ENCODE measurements around the gene PRR18. TPM values are rescaled to one million over a fixed set of nuclear protein-coding genes. Genes with fewer than 3 reads are reported as not detected.

Gene PRR18
- total and polyA plus RNA-seq, 11 donors: 0.07 to 0.12 (median 0.10) TPM; not detected in 5

DNA sequence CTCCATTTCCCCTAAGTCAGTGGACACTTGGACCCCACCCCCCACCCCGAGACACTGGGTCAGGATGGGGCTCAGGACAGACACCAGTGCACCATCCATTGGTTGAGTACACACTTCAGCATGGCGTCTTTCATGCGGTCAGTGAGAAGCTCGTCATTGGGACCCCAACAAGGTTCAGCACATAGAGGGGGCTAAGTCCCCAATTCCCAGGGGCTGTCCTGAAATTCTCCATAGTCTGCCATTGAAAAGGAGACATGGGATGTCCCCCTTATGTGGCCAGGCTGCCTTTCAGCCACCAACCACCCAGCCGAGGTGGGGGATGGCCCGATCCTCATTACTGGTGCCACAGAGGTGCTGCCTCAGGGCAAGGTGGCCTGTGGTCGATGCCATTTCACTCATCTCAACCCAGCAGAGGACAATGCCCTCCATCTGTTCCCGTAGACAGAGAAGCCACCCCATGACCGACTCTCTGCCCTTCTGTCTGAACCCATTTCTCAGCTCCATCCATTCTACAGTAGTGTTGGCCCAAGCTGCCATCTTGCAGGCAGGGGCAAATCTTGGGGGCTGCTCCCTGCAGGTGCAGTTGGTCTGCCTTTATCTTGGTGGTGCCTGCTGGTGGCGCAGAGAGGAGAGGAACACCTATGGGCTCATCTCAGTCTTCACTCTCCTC is 37.4 kb downstream of the PRR18 start:
- H3K27me3 ChIP-seq: peaks cover 0 to 43% (median 14%) of the 10 kb centered on the region in 9 donors
- H3K4me1 ChIP-seq: peaks cover 0 to 4% (median 0%) of the 10 kb centered on the region in 12 donors
- 72 to 92% (median 82%) methylated on average over 6 to 10 of the region's 10 CpGs for WGBS, 4 donors

DNA sequence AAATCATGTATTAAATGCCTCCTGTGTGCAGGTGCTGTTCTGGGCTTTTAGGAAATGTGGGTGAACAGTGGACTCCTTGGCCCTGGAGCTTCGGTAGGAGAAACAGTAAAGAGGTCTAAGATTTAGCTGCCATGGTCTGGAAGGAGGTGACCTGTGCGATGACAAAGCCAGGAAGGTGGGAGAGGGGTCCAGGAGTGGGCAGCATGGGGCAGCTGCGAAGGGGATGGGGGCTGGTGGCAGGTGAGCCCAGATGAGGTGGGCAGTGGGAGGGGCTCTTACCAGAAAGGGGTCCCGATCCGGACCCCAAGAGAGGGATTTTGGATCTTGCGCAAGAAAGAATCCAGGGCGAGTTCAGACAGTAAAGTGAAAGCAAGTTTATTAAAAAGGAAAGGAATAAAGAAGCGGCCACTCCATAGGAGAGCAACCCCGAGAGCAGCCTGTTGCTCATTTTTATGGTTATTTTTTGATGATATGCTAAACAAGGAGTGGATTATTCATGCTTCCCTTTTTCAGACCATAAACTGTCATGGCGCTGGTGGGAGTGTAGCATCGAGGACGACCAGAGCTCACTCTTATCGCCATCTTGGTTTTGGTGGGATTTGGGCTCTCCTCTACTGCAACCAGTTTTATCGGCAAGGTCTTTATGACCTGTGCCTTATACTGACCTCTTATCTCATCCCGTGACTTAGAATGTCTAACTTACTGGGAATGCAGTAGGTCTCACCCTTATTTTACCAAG is 38.7 kb downstream of the PRR18 start:
- peaks cover 0 to 32% (median 14%) of the 10 kb centered on the region in 9 donors for H3K27me3 ChIP-seq
- H3K4me1 ChIP-seq: no peaks in the 10 kb centered on the region
- 81 to 84% (median 82%) methylated on average over 15 of the region's 15 CpGs for WGBS, 4 donors
- ATAC-seq (no peak), DNase-seq (no peak)
- intact Hi-C loops (cut with DNase I): no loop called here
- H3K9me3 ChIP-seq: no peaks in the 10 kb centered on the region
- H3K4me3 ChIP-seq: no peak overlapping the region
- TF ChIP-seq POLR2A (IDR thresholded peaks at IDR 0.05): no peak
- TF ChIP-seq, protein P1, sequence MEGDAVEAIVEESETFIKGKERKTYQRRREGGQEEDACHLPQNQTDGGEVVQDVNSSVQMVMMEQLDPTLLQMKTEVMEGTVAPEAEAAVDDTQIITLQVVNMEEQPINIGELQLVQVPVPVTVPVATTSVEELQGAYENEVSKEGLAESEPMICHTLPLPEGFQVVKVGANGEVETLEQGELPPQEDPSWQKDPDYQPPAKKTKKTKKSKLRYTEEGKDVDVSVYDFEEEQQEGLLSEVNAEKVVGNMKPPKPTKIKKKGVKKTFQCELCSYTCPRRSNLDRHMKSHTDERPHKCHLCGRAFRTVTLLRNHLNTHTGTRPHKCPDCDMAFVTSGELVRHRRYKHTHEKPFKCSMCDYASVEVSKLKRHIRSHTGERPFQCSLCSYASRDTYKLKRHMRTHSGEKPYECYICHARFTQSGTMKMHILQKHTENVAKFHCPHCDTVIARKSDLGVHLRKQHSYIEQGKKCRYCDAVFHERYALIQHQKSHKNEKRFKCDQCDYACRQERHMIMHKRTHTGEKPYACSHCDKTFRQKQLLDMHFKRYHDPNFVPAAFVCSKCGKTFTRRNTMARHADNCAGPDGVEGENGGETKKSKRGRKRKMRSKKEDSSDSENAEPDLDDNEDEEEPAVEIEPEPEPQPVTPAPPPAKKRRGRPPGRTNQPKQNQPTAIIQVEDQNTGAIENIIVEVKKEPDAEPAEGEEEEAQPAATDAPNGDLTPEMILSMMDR (IDR thresholded peaks at IDR 0.05): no peak
- no peak overlapping the region for H3K27ac ChIP-seq
- H3K36me3 ChIP-seq: no peaks in the 10 kb centered on the region

More for the DNA sequence above, 37.4 kb downstream of the PRR18 start:
- H3K4me3 ChIP-seq: no peak overlapping the region
- no peaks in the 10 kb centered on the region for H3K9me3 ChIP-seq
- no peaks in the 10 kb centered on the region for H3K36me3 ChIP-seq
- intact Hi-C loops (cut with DNase I): no loop called here
- H3K27ac ChIP-seq: no peak overlapping the region
- TF ChIP-seq, protein P1 (IDR thresholded peaks at IDR 0.05): no peak
- TF ChIP-seq POLR2A (IDR thresholded peaks at IDR 0.05): no peak
- ATAC-seq (no peak), DNase-seq (no peak)

GRCh38 chr6:166268431-166268830 is 39.8 kb downstream of the PRR18 start:
- Histone ChIP-seq H3K4me3 (no peak overlapping the region), H3K27ac (no peak overlapping the region), H3K36me3 (no peaks in the 10 kb centered on the region), H3K27me3 (peaks cover 0 to 31% (median 14%) of the 10 kb centered on the region in 9 donors), H3K4me1 (no peaks in the 10 kb centered on the region), H3K9me3 (no peaks in the 10 kb centered on the region)
- DNase-seq (no peak), ATAC-seq (no peak)
- 16 to 22% (median 18%) methylated on average over 9 of the region's 9 CpGs for WGBS, 4 donors
- TF ChIP-seq POLR2A (IDR thresholded peaks at IDR 0.05): no peak
- TF ChIP-seq, protein P1 (IDR thresholded peaks at IDR 0.05): no peak
- intact Hi-C loops (cut with DNase I): no loop called here

- ATAC-seq (no peak), DNase-seq (no peak)
- no peak for TF ChIP-seq POLR2A (IDR thresholded peaks at IDR 0.05)
- TF ChIP-seq, protein P1 (IDR thresholded peaks at IDR 0.05): no peak
- WGBS, 4 donors: 90 to 94% (median 92%) methylated on average over 5 of the region's 5 CpGs
- intact Hi-C loops (cut with DNase I): no loop called here
- peaks cover 0 to 31% (median 14%) of the 10 kb centered on the region in 9 donors for H3K27me3 ChIP-seq
- no peak overlapping the region for H3K4me3 ChIP-seq
- H3K27ac ChIP-seq: no peak overlapping the region
- H3K36me3 ChIP-seq: no peaks in the 10 kb centered on the region
- H3K9me3 ChIP-seq: no peaks in the 10 kb centered on the region
- no peaks in the 10 kb centered on the region for H3K4me1 ChIP-seq
Observed at GRCh38 chr6:166267526-166267925, 40.7 kb downstream of the PRR18 start.

Data from heart left ventricle (tissue), 16 donors.